Measurements from ENCODE around the gene NFILZ.
"Not testable (repeated sequence)": the region's sequence is repeated elsewhere in the genome, so short reads cannot be mapped to it uniquely, and the experiment has no call there.

NFILZ gene

DNA sequence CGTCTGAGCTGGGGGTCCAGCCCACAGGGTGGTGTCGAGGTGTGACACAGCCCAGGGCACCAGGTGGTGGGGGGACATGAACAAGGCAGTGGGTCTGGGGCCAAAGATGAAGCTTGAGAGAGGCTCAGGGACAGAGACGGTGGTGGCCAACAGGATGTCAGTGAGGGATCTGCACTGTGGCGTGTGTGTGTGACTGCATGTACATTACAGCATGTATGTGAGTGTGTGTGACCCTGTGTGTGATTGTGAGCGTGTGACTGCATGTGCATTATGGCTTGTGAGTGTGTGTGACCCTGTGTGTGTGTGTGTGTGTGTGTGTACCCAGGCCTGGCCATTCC lies 21.5 kb upstream of the NFILZ start:
- peak overlapping the region; percentile 10 for H3K27ac Mint-ChIP-seq

DNA sequence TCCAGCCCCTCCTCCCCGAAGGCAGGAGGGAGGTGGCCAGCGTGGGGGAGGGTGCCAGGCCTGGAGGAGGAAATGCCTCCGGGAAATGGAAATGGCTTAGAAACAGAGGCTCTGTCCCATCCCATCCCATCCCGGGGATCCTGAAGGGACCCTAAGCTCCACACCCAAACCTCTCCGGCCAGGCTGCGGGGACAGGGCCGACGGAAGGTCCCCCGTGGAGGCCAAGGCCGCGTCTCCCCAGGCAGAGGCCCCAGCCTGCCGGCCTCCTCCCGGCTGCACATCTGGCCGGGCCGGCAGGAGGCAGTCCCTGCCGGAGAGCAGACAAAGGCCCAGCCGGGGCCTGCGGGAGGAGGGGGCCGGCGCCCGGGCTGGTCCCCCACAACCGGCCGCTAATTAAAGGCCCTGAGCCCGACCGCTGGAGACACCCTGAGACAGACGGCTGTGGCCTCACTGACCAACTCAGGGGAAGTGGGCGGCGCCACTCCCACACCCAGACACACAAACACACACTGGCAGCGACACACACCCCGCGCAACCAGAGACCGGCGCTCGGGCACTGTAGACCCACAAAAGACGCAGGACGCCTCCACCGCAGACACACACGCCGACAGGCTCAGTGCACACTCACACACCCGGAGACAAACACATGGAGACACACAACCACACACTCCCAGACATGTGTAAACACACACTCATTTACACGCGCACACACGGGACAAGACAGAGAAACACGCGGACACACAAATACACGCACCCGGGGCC lies 21.0 kb upstream of the NFILZ start:
- Mint-ChIP-seq H3K27me3 (peaks cover 6% of the 10 kb centered on the region), H3K4me1 (ENCODE audit: low read depth) (peaks cover 31% of the 10 kb centered on the region), H3K36me3 (ENCODE audit: low read depth) (no peaks in the 10 kb centered on the region), H3K4me3 (peak overlapping the region; percentile 82), H3K27ac (peak overlapping the region; percentile 84), H3K9me3 (no peaks in the 10 kb centered on the region)

More for the DNA sequence above, 21.5 kb upstream of the NFILZ start:
- Mint-ChIP-seq H3K9me3 (no peaks in the 10 kb centered on the region), H3K27me3 (peaks cover 6% of the 10 kb centered on the region), H3K36me3 (ENCODE audit: low read depth) (no peaks in the 10 kb centered on the region), H3K4me3 (peak overlapping the region; percentile 74), H3K4me1 (ENCODE audit: low read depth) (peaks cover 31% of the 10 kb centered on the region)

DNA sequence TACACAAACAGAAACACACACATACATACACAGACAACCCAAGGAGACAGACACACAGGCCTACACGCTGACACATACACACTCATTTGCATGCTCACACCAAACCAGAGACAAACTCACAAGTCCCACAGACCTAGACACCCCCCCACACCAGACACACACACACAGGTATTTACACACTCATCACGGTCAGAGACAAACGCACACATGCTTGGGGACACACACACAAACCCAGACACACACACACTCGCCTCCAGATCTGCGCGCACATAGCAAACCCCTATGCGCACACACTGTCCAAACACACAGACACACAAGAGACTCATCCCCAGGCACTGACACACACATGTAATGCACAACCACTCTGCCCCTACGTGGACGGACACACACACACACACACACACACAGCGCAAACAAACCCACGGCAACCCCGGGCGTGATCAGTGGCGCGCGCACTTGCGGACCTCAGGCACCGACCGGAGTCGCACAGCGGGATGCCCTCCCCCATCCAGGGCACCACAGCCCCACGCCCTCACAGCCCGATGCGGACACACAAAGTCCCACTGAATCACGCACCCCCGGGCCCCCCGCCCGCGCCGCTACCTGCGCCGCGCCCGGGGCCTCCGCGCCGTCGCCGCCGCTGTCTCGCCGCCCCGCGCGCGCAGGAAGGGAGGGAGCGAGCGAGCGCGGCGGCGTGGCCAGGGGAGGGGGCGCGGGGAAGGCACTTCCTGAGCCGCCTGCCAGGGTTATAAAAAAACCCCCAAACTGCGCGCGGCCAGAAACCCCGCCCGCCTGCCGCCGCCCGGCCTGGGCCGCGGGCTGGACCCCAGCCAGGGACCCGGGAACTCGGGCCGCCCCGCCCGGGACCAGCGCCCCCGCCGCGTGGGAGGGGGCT lies 20.1 kb upstream of the NFILZ start, which contains the start of gene ADAMTS10:
ADAMTS10 (minus strand) TSS at position 675 of the 895 bp plus-strand sequence. CDS start 5,005 bp downstream, outside the sequence.
- Mint-ChIP-seq H3K36me3 (ENCODE audit: low read depth) (no peaks in the 10 kb centered on the region), H3K9me3 (no peaks in the 10 kb centered on the region), H3K27me3 (peaks cover 6% of the 10 kb centered on the region), H3K4me3 (peak within 1 kb of the TSS; percentile 82), H3K27ac (peak within 1 kb of the TSS; percentile 84), H3K4me1 (ENCODE audit: low read depth) (peaks cover 35% of the 10 kb centered on the region)

DNA sequence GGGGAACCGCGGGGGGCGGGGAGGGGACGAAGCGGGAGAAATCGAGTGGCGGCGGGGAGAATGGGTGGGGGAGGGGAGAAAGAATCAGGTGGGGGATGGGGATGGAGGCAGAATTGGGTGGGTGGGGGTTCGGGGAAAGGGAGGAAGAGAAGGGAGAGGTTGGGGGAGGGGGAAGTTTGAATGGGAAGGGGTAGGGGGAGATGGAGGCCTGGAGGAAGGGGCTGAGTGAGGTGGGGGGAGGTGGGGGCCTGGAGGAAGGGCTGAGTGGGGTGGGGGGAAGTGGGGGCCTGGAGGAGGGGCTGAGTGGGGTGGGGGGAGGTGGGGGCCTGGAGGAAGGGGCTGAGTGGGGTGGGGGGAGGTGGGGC lies 19.5 kb upstream of the NFILZ start:
- Mint-ChIP-seq H3K4me1 (ENCODE audit: low read depth) (peaks cover 39% of the 10 kb centered on the region), H3K36me3 (ENCODE audit: low read depth) (no peaks in the 10 kb centered on the region), H3K27ac (no peak overlapping the region), H3K9me3 (no peaks in the 10 kb centered on the region), H3K27me3 (peaks cover 6% of the 10 kb centered on the region), H3K4me3 (no peak overlapping the region)

DNA sequence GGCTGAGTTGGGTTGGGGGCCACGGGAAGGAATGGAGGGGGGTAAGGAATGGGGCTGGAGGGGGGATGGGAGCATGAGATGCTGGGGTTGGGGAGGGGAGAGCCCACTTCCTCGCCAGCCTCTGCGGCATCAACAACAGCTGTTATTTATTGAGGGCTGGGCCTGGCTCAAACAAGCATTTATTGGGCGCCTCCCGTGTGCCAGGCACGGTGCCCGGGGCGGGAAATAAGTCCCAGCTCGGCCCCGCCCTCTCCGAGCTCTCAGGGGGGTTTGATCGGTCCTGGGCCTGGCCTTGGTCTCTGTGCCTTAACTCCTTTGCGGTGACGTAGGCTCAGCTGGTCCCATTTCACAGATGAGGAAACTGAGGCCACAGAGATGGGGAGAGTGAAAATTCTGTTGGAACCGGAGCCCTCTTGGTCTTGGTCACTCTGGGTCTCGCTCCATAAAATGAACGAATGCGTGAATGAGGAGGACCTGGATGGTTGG lies 19.0 kb upstream of the NFILZ start:
- H3K4me1 Mint-ChIP-seq (ENCODE audit: low read depth) = peaks cover 39% of the 10 kb centered on the region

DNA sequence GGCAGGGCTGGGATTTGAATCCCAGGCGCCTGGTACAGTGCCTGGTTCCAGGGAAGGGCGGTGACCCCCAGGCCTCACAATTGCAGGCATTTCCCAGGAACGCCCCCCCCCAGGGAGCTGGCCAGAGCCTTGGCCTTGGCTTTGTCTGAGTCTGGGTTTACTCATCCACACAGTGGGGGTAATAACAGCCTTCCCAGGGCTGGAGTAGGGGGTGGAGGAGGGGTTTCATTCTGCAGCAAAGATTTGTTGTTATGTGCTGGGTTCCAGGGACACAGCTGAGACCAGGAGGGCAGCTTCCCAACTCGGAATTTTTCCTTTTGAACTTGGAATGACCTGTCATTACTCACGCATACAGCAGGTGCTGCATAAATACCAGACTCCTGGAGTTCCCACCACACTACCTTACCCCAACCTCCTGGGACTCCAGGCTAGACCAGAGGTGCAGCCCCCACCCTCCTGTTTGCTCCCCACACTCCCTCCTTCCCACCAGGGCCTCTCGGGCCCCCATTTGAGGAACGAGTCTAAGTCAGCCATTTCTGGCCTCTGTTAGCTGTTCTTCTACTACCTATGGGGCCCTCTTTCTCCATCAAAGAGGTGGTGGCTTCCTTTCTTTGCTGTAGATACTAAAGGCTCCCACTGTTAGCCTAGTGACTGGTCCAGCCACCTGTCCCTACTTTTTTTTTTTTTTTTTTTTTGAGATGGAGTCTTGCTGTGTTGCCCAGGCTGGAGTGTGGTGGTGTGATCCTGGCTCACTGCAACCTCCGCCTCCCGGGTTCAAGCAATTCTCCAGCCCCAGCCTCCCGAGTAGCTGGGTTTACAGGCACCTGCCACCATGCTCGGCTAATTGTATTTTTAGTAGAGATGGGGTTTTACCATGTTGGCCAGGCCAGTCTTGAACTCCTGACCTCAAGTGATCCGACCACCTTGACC lies 18.3 kb upstream of the NFILZ start:
- Mint-ChIP-seq H3K4me3 (no peak overlapping the region), H3K4me1 (ENCODE audit: low read depth) (peaks cover 39% of the 10 kb centered on the region), H3K27ac (no peak overlapping the region), H3K27me3 (peaks cover 6% of the 10 kb centered on the region), H3K9me3 (no peaks in the 10 kb centered on the region), H3K36me3 (ENCODE audit: low read depth) (no peaks in the 10 kb centered on the region)

More for the DNA sequence above, 19.0 kb upstream of the NFILZ start:
- Mint-ChIP-seq H3K27ac (no peak overlapping the region), H3K27me3 (peaks cover 6% of the 10 kb centered on the region), H3K36me3 (ENCODE audit: low read depth) (no peaks in the 10 kb centered on the region), H3K4me3 (no peak overlapping the region), H3K9me3 (no peaks in the 10 kb centered on the region)

DNA sequence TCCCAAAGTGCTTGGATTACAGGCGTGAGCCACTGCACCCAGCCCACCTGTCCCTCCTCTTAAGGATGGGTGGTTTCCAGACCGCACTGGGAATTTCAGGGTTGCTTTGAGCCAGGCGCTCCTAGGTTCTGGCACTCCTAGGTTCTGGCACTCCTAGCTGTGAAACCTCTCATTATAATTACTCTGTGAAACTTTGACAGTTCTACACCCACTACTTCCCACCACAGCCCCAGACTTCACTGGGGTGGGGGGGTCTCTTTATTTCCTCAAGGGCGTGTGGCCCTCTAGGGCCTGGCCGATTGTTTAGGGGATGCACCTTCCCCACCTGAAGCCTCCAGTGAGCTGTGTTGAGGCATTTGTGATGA lies 17.6 kb upstream of the NFILZ start:
- no peaks in the 10 kb centered on the region for H3K9me3 Mint-ChIP-seq
- no peak overlapping the region for H3K27ac Mint-ChIP-seq
- no peak overlapping the region for H3K4me3 Mint-ChIP-seq
- peaks cover 39% of the 10 kb centered on the region for H3K4me1 Mint-ChIP-seq (ENCODE audit: low read depth)
- H3K36me3 Mint-ChIP-seq (ENCODE audit: low read depth) = no peaks in the 10 kb centered on the region
- H3K27me3 Mint-ChIP-seq = peaks cover 6% of the 10 kb centered on the region

DNA sequence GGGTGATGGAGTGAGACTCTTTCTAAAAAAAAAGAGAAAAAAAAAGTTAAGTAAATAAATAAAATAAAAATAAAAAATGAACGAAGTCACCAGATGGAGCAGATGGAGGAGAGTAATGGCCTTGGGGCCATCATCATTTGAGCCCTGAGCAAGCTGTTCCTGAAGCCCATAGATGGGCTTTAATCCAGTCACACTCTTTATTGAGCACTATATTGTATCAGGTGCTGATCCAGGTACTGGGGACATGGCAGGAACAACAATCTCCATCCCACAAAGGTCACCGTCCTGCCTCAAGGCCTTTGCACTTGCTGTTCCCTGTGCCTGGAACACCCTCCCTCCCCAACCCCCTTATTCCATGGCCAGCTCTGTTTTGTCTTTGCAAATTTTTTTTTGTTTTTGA lies 16.0 kb upstream of the NFILZ start:
- Mint-ChIP-seq H3K27ac (no peak overlapping the region), H3K4me3 (no peak overlapping the region), H3K9me3 (no peaks in the 10 kb centered on the region), H3K27me3 (peaks cover 6% of the 10 kb centered on the region), H3K36me3 (ENCODE audit: low read depth) (no peaks in the 10 kb centered on the region), H3K4me1 (ENCODE audit: low read depth) (peaks cover 30% of the 10 kb centered on the region)

DNA sequence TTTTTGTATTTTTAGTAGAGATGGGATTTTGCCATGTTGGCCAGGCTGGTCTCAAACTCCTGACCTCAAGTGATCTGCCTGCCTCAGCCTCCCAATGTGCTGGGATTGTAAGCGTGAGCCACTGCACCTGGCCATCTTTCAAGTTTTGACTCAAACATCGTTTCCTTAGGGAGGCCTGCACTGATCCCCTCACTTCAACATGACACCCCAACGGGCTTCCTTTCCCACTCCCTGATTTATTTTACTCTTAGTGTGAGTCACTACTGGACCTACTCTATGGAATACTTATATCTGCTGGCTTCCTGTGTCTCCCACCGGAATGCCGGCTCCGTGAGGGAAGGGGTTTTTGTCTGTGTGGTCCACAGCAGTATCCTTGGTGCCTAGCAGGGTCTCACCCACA lies 15.4 kb upstream of the NFILZ start:
- H3K27me3 Mint-ChIP-seq = peaks cover 3% of the 10 kb centered on the region
- no peaks in the 10 kb centered on the region for H3K36me3 Mint-ChIP-seq (ENCODE audit: low read depth)
- no peak overlapping the region for H3K27ac Mint-ChIP-seq
- H3K4me3 Mint-ChIP-seq = no peak overlapping the region
- no peaks in the 10 kb centered on the region for H3K9me3 Mint-ChIP-seq
- H3K4me1 Mint-ChIP-seq (ENCODE audit: low read depth) = peaks cover 25% of the 10 kb centered on the region

DNA sequence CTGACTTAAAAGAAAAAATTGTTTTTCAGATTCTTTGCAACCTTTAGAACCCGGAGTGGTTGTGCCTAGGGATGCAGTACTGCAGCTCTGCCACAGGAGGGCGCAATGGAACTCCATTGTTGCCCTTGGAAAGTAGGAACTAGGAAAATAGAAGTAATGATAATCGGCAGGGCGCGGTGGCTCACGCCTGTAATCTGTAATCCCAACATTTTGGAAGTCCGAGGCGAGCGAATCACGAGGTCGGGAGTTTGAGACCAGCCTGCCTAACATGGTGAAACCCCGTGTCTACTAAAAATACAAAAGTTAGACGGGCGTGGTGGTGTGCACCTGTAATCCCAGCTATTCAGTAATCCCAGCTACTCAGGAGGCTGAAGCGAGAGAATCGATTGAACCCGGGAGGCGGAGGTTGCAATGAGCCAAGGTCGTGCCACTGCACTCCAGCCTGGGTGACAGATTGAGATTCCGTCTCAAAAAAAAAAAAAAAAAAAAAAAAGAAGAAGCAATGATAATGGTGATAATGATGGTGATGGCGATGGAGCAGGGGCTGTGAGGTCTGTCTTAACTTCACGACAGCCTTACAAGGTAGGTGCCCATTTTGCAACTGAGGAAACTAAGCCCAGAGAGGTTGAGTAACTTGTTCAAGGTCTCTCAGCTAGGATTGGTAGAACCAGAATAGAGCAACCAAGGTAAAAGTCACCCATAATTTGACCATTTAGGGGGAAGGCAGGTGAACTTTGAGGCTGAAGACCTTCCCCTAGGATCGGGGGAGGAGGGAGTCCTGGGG lies 14.4 kb upstream of the NFILZ start:
- Mint-ChIP-seq H3K27me3 (no peaks in the 10 kb centered on the region), H3K27ac (no peak overlapping the region), H3K9me3 (no peaks in the 10 kb centered on the region), H3K36me3 (ENCODE audit: low read depth) (no peaks in the 10 kb centered on the region), H3K4me1 (ENCODE audit: low read depth) (peaks cover 22% of the 10 kb centered on the region), H3K4me3 (no peak overlapping the region)

DNA sequence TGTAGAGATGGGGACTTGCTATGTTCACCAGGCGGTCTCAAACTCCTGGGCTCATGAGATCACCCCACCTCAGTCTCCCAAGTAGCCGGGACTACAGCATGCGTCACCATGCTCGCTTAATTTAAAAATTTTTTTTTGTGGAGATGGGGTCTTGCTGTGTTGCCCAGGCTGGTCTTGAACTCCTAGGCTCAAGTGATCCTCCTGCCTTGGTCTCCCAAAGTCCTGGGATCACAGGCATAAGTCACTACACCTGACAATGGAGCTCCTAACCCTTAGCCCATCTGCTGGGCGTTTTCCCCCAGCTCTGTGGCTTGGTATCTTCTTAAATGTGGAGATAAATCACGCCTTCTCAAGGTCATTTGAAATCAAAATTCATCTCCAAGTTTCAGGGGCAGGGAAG lies 13.6 kb upstream of the NFILZ start:
- Mint-ChIP-seq H3K27ac (no peak overlapping the region), H3K4me3 (no peak overlapping the region), H3K36me3 (ENCODE audit: low read depth) (no peaks in the 10 kb centered on the region), H3K9me3 (no peaks in the 10 kb centered on the region), H3K4me1 (ENCODE audit: low read depth) (peaks cover 18% of the 10 kb centered on the region), H3K27me3 (no peaks in the 10 kb centered on the region)

DNA sequence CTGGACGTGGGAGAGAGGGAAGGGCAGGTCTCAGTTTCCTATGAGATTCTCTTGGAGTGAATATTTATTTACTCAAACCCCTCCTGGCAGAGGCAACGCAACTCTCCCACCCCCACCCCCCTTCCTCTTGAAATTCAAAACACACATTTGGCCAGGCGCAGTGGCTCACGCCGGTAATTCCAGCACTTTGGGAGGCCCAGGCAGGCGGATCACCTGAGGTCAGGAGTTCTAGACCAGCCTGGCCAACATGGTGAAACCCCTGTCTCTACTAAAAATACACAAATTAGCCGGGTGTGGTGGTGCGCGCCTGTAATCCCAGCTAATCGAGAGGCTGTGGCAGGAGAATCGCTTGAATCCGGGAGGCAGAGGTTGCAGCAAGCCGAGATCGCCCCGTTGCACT lies 13.1 kb upstream of the NFILZ start:
- not testable (repeated sequence) for H3K9me3 Mint-ChIP-seq; H3K27me3 Mint-ChIP-seq; H3K36me3 Mint-ChIP-seq (ENCODE audit: low read depth); H3K4me3 Mint-ChIP-seq; H3K27ac Mint-ChIP-seq
- H3K4me1 Mint-ChIP-seq (ENCODE audit: low read depth) = peaks cover 14% of the 10 kb centered on the region

DNA sequence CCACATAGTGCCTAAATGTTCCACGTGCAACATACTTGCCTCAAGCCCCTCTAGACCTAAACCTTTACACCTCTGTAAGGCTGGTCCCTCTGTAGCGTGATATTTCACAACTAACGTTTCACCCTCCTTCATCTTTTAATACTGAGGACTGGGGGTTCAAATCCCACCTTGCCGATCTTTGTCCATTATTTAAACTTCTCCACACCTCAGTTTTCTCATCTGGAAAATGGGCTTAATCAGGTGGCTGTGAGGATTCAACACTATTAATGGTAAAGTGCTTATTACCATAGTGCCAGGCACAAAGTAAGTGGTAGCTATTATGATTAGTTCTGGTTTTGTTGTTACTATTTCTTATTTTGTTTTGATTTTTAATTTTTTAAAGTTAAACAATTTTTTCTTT lies 12.4 kb upstream of the NFILZ start:
- Mint-ChIP-seq H3K36me3 (ENCODE audit: low read depth) (no peaks in the 10 kb centered on the region), H3K27ac (no peak overlapping the region), H3K4me3 (no peak overlapping the region), H3K27me3 (no peaks in the 10 kb centered on the region), H3K4me1 (ENCODE audit: low read depth) (peaks cover 9% of the 10 kb centered on the region), H3K9me3 (no peaks in the 10 kb centered on the region)

DNA sequence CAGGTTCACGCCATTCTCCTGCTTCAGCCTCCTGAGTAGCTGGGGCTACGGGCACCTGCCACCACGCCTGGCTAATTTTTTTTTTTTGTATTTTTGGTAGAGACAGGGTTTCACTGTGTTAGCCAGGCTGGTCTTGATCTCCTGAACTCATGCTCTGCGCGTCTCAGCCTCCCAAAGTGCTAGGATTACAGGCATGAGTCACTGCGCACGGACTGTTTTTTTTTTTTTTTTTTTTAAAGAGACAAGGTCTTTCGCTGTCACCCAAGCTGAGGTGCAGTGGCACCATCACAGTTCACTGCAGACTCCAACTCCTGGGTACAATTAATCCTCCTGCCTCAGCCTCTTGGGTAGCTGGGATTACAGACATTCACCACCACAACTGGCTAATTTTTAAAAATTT lies 11.7 kb upstream of the NFILZ start:
- Mint-ChIP-seq H3K27ac (no peak overlapping the region), H3K9me3 (no peaks in the 10 kb centered on the region), H3K36me3 (ENCODE audit: low read depth) (no peaks in the 10 kb centered on the region), H3K4me1 (ENCODE audit: low read depth) (peaks cover 8% of the 10 kb centered on the region), H3K4me3 (no peak overlapping the region), H3K27me3 (no peaks in the 10 kb centered on the region)

Data from stimulated activated naive CD8-positive, alpha-beta T cell treated with anti-CD3 and anti-CD28 coated beads, Interleukin-15, Interleukin-2, amounts not matched to agents 100 ng/mL and 50 ng/mL, for 24 hours (primary cell).